ENCODE data around the gene KIF4B. TPM values are rescaled to one million over a fixed set of nuclear protein-coding genes. Genes with fewer than 3 reads are reported as not detected.
"Not testable (repeated sequence)": the region's sequence is repeated elsewhere in the genome, so short reads cannot be mapped to it uniquely, and the experiment has no call there.

KIF4B gene
- total and polyA plus RNA-seq, 2 of the 8 experiments (the other 6 are each of a cell fraction or from before 2014, with no cell fraction given) = 0.02 to 0.15 TPM

GRCh38 chr5:154978294-154978693 lies 35.3 kb upstream of the KIF4B start:
- H2AK5ac ChIP-seq (ENCODE audit: low read depth, low read length); H2BK20ac ChIP-seq (ENCODE audit: low read length); H4K5ac ChIP-seq (ENCODE audit: insufficient read length, low read depth, low read length); H3K4ac ChIP-seq (replicated peaks; ENCODE audit: insufficient read length, low read depth, low read length); H3K14ac ChIP-seq (ENCODE audit: insufficient read length); H3K18ac ChIP-seq (ENCODE audit: extremely low read depth, low read length); H4K8ac ChIP-seq (ENCODE audit: extremely low read depth, insufficient read depth, low read length); DNase-seq (ENCODE audit: low read depth in 1 of 2, low spot score in 2 of 2); H3K56ac ChIP-seq (replicated peaks; ENCODE audit: insufficient read length, low read depth, low read length); H3K4me2 ChIP-seq (ENCODE audit: insufficient read depth in 1 of 2, low read depth in 2 of 2, low read length in 2 of 2); H3K79me1 ChIP-seq (ENCODE audit: low read depth, low read length); H3K4me3 ChIP-seq (ENCODE audit: extremely low read depth in 1 of 4, insufficient read depth in 2 of 4, low read depth in 3 of 4, low read length in 4 of 4); H4K91ac ChIP-seq (replicated peaks; ENCODE audit: insufficient read length, low read length); H3K79me2 ChIP-seq (ENCODE audit: control insufficient read depth in 1 of 2, insufficient read depth in 2 of 2, low read length in 2 of 2); H2BK15ac ChIP-seq (ENCODE audit: low read length); H3K27ac ChIP-seq (ENCODE audit: low read depth, low read length); FAIRE-seq; H2BK120ac ChIP-seq (replicated peaks; ENCODE audit: low read depth, low read length); H3K9me3 ChIP-seq (ENCODE audit: insufficient read depth in 2 of 2, low read depth in 1 of 2, low read length in 1 of 2); H3K36me3 ChIP-seq (ENCODE audit: control insufficient read depth in 2 of 4, insufficient read depth in 4 of 4, low read length in 3 of 4); H4K20me1 ChIP-seq (replicated peaks in 1 of 2; ENCODE audit: control insufficient read depth in 1 of 2, insufficient read depth in 2 of 2, low read length in 2 of 2); H3K9ac ChIP-seq (replicated peaks in 1 of 4; ENCODE audit: extremely low read depth in 1 of 4, low read depth in 3 of 4, low read length in 3 of 4); H3K4me1 ChIP-seq (replicated peaks in 1 of 4; ENCODE audit: control insufficient read depth in 3 of 4, insufficient read depth in 4 of 4, low read length in 3 of 4); H2BK12ac ChIP-seq (ENCODE audit: low read depth, low read length); POLR2A ChIA-PET (ENCODE audit: partially characterized antibody); H2AFZ ChIP-seq (ENCODE audit: low read length); H3K27me3 ChIP-seq (replicated peaks in 1 of 4; ENCODE audit: control insufficient read depth in 3 of 4, extremely low read depth in 1 of 4, insufficient read depth in 3 of 4, low read length in 3 of 4); H3K23ac ChIP-seq (ENCODE audit: insufficient read length); H2BK5ac ChIP-seq (ENCODE audit: low read depth, low read length); H3K23me2 ChIP-seq (ENCODE audit: low read depth, low read length): not testable (repeated sequence)
- 81% methylated on average over 2 of the region's 2 CpGs; no CpG with 5 or more reads in 1 of the 2 experiments for WGBS, 2 experiments (ENCODE audit: extremely low coverage in 1 of 2, insufficient coverage in 1 of 2, insufficient read length in 1 of 2, insufficient replicate concordance in 2 of 2, low coverage in 1 of 2, low lambda C conversion rate in 2 of 2, missing lambda C conversion rate in 1 of 2)
- CTCF ChIA-PET (ENCODE audit: partially characterized antibody) = interaction anchor here (1.5 to 18.4 kb wide), 2 partner anchors 17 to 50 kb away, joined by 4 to 471 read pairs; no protein-coding TSS in a partner anchor

Measured in H1 (cell line).